Glomerular endothelial cell (primary cell): ENCODE measurements around the gene CDK16. TPM values are rescaled to one million over a fixed set of nuclear protein-coding genes. Genes with fewer than 3 reads are reported as not detected.

Experiments used
- DNase-seq: peaks from one replicate; pipeline ENCODE4 v3.0.0-alpha.2; 2011; ENCODE audit warnings: low read depth, low spot score; ENCODE audit errors: extremely low read depth
- total RNA-seq: library from RNA; depleted of rRNA; stranded (reverse); fragments of >200 nt; gene quantifications from 2 replicates; pipeline ENCODE4 v1.2.3, GENCODE V29; 2015

CDK16 gene
- total RNA-seq, 1 donor from 2014 or later: 112 TPM

GRCh38 chrX:47206316-47206715, 12.2 kb upstream of the CDK16 start:
- no peak for DNase-seq

- DNase-seq: no peak
These were observed 10.4 kb upstream of the CDK16 start for GRCh38 chrX:47208108-47208507.

DNA sequence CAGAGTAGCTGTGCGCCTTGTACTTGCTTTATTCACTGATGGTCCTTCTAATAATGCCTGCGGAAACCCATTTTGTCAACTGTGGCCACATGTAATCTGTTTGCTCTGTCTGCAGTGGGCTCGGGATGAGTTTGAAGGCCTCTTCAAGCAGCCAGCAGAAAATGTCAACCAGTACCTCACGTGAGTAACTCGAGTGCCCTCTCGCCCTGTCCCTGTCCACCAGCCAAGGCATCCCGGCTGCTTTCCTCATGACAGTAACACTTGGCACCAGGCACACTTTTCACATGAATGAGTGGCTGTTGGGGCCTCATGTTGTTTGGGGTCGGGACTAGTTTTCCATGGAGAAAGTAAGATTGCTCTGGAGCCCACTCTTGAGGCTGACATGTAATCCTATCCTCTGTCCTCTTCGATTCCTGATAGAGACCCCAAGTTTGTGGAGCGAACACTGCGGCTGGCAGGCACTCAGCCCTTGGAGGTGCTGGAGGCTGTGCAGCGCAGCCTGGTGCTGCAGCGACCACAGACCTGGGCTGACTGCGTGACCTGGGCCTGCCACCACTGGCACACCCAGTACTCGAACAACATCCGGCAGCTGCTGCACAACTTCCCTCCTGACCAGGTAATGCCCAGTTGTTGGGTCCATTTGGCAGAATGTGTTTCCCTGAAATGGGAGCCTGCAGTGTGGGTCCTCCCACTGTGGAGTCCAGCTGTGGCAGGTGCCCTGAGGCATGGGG, 8.8 kb upstream of the CDK16 start:
- DNase-seq: no peak

- DNase-seq: no peak
These were observed 7.6 kb upstream of the CDK16 start for GRCh38 chrX:47210661-47211425.

DNA sequence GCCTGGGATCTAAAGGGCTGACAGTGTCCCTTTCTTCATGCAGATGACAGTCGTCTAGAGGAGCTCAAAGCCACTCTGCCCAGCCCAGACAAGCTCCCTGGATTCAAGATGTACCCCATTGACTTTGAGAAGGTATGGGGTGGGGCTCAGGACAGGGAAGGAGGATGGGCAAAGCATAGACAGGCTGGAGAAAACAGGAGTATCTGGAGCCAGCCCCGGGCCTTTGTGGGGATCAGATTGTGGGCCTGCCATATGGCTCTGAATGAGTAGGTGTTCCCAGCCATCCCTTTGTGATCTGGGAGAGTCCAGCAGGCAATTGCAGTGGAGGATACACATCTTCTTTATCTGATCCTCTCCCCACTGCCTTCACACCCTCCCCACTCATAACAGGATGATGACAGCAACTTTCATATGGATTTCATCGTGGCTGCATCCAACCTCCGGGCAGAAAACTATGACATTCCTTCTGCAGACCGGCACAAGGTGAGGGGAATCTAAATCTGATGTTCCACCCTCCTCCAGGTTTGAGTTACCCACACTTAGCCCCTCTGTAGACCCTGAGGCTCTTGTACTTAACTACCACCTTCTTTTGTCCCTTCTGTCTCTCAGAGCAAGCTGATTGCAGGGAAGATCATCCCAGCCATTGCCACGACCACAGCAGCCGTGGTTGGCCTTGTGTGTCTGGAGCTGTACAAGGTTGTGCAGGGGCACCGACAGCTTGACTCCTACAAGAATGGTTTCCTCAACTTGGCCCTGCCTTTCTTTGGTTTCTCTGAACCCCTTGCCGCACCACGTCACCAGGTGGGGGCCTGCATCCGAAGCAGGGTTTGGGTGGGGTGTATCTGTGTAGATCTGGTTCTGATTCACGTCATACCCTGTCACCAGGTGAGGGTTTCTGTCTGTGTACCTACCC, 5.8 kb upstream of the CDK16 start:
- no peak for DNase-seq

DNA sequence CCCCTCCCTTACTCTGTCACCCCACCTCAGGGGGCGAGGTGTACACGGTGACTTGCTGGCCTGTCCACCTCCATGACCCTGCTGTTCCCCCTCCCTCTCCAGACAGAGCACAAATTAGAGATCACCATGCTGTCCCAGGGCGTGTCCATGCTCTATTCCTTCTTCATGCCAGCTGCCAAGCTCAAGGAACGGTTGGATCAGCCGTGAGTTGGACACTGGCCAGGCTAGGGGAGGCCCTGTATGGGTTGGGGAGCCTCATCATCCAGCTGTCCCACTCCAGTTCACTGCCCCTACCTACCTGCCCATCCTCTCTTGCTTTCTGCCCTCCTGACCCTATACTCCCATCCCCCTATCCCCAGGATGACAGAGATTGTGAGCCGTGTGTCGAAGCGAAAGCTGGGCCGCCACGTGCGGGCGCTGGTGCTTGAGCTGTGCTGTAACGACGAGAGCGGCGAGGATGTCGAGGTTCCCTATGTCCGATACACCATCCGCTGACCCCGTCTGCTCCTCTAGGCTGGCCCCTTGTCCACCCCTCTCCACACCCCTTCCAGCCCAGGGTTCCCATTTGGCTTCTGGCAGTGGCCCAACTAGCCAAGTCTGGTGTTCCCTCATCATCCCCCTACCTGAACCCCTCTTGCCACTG, 3.9 kb upstream of the CDK16 start:
- DNase-seq: no peak

DNA sequence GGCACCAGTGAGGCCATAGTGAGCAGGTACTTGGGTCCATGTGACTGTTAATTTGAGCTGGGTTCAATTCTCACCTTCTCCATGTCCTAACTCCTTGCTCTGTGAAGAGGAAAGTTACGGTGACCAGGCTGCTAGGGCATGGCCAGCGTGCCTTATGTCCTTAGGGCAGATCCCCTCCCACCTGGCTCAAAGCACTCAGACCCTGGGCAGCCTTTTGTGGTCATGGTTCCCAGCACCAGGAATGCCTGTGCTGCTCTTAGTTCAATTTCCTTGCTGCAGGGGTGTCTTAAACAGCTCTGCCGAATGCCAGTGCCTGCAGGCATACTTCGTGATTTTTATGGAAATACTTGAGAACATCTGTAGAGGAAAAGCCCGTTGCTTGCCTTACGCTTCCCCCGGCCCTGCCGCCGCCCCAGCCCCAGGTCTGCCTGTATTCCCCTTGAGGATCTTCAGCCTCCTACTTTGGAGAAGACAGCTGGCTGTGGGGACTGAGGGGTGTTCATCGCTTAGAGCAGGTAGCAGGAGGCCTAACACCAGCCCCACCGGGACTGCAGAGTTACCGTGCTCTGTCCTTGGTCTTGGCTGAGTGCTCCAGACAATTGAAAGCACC, 3.1 kb upstream of the CDK16 start:
- DNase-seq: no peak

DNA sequence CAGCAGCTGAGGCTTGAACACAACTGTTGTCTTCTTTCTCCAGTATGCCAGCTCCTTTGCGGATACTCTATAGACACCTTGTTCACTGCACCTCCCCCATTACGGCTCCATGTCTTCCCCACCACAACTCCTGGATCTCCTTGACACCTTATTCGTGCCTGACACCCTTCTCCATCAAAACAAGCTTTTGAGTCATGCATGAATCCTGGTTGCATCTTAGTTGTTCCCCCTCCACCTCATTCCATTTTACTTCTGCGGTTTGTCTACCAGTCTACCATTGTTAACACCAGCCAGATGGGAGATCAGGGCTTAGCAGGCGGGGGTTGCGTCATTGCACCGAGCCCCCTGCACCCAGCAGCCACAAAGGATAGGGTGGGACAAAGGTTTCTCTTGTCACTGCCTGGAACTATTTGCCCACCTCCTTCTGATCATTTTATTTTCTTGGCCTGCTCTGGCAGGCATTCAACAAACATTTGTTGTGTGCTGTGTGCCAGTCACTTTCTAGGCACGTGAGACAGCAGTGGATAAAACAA, 2.0 kb upstream of the CDK16 start:
- no peak for DNase-seq

GRCh38 chrX:47217121-47217851, 1.2 kb upstream of the CDK16 start:
- DNase-seq: no peak

DNA sequence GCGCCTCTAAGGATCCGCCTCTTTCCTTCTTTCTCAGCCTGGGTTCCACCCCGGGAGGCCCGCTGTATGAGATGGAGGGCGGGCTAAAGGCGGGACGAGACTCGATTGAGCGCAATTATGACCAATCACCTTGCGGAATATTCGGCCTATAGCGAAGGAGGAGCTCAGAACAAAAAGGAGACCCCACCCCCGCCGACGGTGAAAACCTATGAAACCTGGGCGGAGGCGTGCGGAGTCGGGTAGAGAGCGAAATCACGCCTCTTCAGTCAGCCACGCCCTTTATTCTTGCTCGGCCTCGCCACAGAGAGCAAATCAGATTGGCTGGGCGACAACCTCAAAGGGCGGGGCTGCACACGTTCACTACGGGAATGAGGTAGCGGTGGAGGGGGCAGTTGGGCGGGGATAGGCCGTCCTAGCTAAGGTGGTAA, 615 bp upstream of the CDK16 start:
- DNase-seq: peak; percentile 98

GRCh38 chrX:47218920-47219815, 687 bp downstream of the CDK16 start:
- no peak for DNase-seq

DNA sequence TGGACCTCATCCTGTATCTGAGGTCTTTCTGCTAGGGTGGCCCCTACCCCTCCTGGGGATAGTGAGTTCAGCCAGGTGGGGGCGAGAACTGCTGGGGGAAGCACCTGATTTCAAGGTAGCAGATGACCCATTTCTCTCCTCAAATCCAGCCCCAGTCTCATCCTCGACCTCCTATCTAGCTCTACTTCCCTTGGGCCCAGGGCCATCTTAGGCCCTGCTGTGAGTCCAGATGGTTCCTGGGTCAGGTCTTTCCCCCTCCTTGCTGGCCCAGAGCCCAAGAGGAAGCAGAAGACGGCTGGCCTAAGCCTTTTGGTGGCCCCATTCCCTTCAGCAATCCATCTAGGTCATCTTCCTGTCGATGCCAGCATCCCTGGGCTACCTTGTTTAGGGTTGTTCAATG, 3.3 kb downstream of the CDK16 start:
- DNase-seq: no peak

DNA sequence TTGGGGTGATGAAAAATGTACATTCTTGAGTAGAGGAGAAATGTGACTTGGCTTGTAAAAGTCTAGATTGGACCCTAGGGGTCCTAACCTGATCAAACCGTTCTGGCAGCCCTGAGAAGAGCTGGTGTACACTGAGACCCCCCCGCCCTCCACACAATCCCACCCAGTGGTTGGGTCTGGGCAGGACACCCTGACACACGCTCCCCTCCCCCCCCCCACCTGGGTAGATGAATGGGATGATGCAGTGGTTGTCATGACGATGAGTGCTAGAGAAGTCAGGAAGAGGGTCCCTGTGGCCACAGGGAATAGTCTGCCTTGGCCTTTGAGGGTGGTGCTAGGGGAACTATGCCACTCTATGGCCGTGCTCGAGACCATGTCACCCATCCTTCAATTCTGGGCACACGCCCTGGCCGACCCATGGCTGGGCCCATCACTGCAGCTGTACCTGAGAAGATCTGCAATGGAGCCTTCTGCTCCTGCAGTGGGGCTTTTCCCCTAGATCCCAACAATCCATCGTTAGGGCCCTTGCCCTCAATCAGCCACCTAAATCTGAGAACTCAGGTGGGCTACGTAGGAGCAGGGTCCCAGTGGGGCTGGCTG, 4.4 kb downstream of the CDK16 start:
- DNase-seq: no peak

DNA sequence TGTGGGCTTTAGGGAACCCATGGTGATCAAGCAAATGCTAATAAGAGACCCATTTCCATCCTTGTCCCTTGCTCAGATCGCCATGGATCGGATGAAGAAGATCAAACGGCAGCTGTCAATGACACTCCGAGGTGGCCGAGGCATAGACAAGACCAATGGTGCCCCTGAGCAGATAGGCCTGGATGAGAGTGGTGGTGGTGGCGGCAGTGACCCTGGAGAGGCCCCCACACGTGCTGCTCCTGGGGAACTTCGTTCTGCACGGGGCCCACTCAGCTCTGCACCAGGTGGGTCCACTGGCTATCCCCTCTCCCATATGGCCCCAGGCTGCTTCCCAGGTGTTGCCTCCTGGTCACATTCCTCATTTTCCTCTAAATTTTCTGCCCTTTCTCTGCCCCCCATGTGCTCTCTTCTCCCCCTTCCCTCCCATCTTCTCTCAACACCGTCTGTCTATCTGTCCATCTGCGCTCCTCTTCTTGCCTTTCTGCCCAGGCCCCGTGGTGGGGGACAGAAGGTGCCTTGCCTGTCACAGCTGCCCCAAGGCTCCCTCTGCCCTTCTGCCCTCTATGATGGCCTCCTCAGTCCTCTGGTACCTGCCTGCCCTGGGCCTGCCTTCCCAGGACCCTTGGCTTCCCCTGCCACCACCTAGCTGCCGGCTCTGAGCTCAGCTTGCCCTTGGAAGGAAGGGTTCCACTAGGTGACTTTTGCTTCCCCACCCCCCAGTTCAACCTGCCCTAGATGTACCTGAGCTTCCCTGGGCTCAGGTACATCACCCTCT, 5.2 kb downstream of the CDK16 start:
- no peak for DNase-seq

DNA sequence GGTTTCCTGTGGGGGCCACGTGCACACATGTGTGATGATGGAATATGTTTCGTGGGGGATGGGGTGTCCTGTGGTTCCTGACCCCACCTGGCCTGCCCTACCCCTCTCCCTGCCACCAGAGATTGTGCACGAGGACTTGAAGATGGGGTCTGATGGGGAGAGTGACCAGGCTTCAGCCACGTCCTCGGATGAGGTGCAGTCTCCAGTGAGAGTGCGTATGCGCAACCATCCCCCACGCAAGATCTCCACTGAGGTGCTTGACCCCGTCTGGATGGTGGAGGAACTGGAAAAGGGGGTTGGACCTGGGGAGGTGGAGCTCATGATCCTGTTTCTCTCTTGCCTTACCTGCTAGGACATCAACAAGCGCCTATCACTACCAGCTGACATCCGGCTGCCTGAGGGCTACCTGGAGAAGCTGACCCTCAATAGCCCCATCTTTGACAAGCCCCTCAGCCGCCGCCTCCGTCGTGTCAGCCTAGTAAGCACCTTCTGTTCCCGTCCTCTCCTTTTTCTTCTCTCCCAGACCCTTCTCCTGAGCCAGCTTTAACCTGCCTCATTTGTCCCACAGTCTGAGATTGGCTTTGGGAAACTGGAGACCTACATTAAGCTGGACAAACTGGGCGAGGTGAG, 5.9 kb downstream of the CDK16 start:
- DNase-seq: no peak

GRCh38 chrX:47224896-47225290, 6.4 kb downstream of the CDK16 start:
- DNase-seq: no peak

GRCh38 chrX:47226071-47226470, 7.6 kb downstream of the CDK16 start:
- DNase-seq: no peak
